KOPT-K1 (cell line): ENCODE results near the gene ARHGEF25.

Experiments
- H3K27ac ChIP-seq: fragments of 200-600 bp; sonication (generic); 2 replicates; pipeline ENCODE4 v1.5.1; 2016; ENCODE audit warnings: antibody characterized with exemption, mild to moderate bottlenecking, low read depth, low read length; ENCODE audit not compliant: poor library complexity, severe bottlenecking
- H3K36me3 ChIP-seq: fragments of 200-600 bp; sonication (generic); 2 replicates; pipeline ENCODE4 v1.5.1; 2017; ENCODE audit warnings: antibody characterized with exemption, mild to moderate bottlenecking, low read length, moderate library complexity; ENCODE audit not compliant: insufficient read depth
- H3K9me3 ChIP-seq: fragments of 200-600 bp; sonication (generic); 2 replicates; pipeline ENCODE4 v1.5.1; 2017; ENCODE audit warnings: antibody characterized with exemption, low read length, mild to moderate bottlenecking; ENCODE audit not compliant: insufficient read depth, poor library complexity, severe bottlenecking

Gene ARHGEF25

GRCh38 chr12:57593187-57593586 is 18.0 kb upstream of the ARHGEF25 start:
- H3K36me3 ChIP-seq, result peaks cover 36% of the 10 kb centered on the region
- no peaks in the 10 kb centered on the region for H3K9me3 ChIP-seq
- H3K27ac ChIP-seq, result no peak overlapping the region

- Histone ChIP-seq H3K27ac (no peak overlapping the region), H3K9me3 (no peaks in the 10 kb centered on the region), H3K36me3 (peaks cover 61% of the 10 kb centered on the region)
Observed at GRCh38 chr12:57600395-57600794, 10.8 kb upstream of the ARHGEF25 start.

- Histone ChIP-seq H3K27ac (no peak overlapping the region), H3K9me3 (no peaks in the 10 kb centered on the region), H3K36me3 (peaks cover 42% of the 10 kb centered on the region; the same call in 1 of the 2 replicates)
Observed at GRCh38 chr12:57602544-57602943, 8.7 kb upstream of the ARHGEF25 start.

GRCh38 chr12:57603324-57603723 is 7.9 kb upstream of the ARHGEF25 start:
- Histone ChIP-seq H3K27ac (peak overlapping the region; percentile 64), H3K36me3 (peaks cover 43% of the 10 kb centered on the region; the same call in 1 of the 2 replicates), H3K9me3 (no peaks in the 10 kb centered on the region)

- peak overlapping the region; percentile 64 for H3K27ac ChIP-seq
- peaks cover 45% of the 10 kb centered on the region; the same call in 1 of the 2 replicates for H3K36me3 ChIP-seq
- no peaks in the 10 kb centered on the region for H3K9me3 ChIP-seq
Observed at GRCh38 chr12:57603815-57604453, 7.3 kb upstream of the ARHGEF25 start.

- Histone ChIP-seq H3K36me3 (peaks cover 45% of the 10 kb centered on the region; the same call in 1 of the 2 replicates), H3K9me3 (no peaks in the 10 kb centered on the region), H3K27ac (peak within 1 kb of the TSS; percentile 64)
Observed at GRCh38 chr12:57604454-57604991, 6.7 kb upstream of the ARHGEF25 start, which contains the start of gene DTX3. DTX3 (plus strand) TSS chr12:57604824; CDS start chr12:57606518, 1,694 bp downstream.

- Histone ChIP-seq H3K36me3 (peaks cover 38% of the 10 kb centered on the region; the same call in 1 of the 2 replicates), H3K27ac (peak overlapping the region; percentile 64), H3K9me3 (no peaks in the 10 kb centered on the region)
Observed at GRCh38 chr12:57604992-57605810, 6.0 kb upstream of the ARHGEF25 start.

GRCh38 chr12:57605811-57606311 is 5.4 kb upstream of the ARHGEF25 start:
- Histone ChIP-seq H3K9me3 (no peaks in the 10 kb centered on the region), H3K27ac (no peak overlapping the region), H3K36me3 (peaks cover 32% of the 10 kb centered on the region; the same call in 1 of the 2 replicates)

GRCh38 chr12:57606399-57606798 is 4.8 kb upstream of the ARHGEF25 start:
- Histone ChIP-seq H3K36me3 (peaks cover 27% of the 10 kb centered on the region; the same call in 1 of the 2 replicates), H3K9me3 (no peaks in the 10 kb centered on the region), H3K27ac (no peak overlapping the region)

GRCh38 chr12:57606821-57607220 is 4.4 kb upstream of the ARHGEF25 start:
- Histone ChIP-seq H3K9me3 (no peaks in the 10 kb centered on the region), H3K27ac (no peak overlapping the region), H3K36me3 (peaks cover 24% of the 10 kb centered on the region; the same call in 1 of the 2 replicates)

- H3K36me3 ChIP-seq, result peaks cover 16% of the 10 kb centered on the region; the same call in 1 of the 2 replicates
- H3K9me3 ChIP-seq, result no peaks in the 10 kb centered on the region
- no peak overlapping the region for H3K27ac ChIP-seq
Observed at GRCh38 chr12:57607958-57608663, 3.1 kb upstream of the ARHGEF25 start.

- Histone ChIP-seq H3K36me3 (peaks cover 16% of the 10 kb centered on the region; the same call in 1 of the 2 replicates), H3K9me3 (no peaks in the 10 kb centered on the region), H3K27ac (no peak overlapping the region)
Observed at GRCh38 chr12:57609101-57609780, 2.0 kb upstream of the ARHGEF25 start.

GRCh38 chr12:57609781-57610553 is 1.3 kb upstream of the ARHGEF25 start:
- H3K36me3 ChIP-seq, result peaks cover 16% of the 10 kb centered on the region; the same call in 1 of the 2 replicates
- no peaks in the 10 kb centered on the region for H3K9me3 ChIP-seq
- H3K27ac ChIP-seq, result no peak overlapping the region
